ENCODE measurements around the gene FCHO2. TPM values are rescaled to one million over a fixed set of nuclear protein-coding genes. Genes with fewer than 3 reads are reported as not detected.

FCHO2 gene
- total and polyA plus RNA-seq, 2 of the 8 experiments (the other 6 are each of a cell fraction or from before 2014, with no cell fraction given): 4.3 to 15.7 TPM

- Histone ChIP-seq H3K14ac (ENCODE audit: insufficient read length) (no peak overlapping the region), H3K9ac (replicated peaks in 1 of 4; ENCODE audit: extremely low read depth in 1 of 4, low read depth in 3 of 4, low read length in 3 of 4) (no peak overlapping the region), H2AFZ (ENCODE audit: low read length) (no peak overlapping the region), H3K27me3 (replicated peaks in 1 of 4; ENCODE audit: control insufficient read depth in 3 of 4, extremely low read depth in 1 of 4, insufficient read depth in 3 of 4, low read length in 3 of 4) (no peaks in the 10 kb centered on the region), H3K56ac (replicated peaks; ENCODE audit: insufficient read length, low read depth, low read length) (no peak overlapping the region), H3K36me3 (ENCODE audit: control insufficient read depth in 2 of 4, insufficient read depth in 4 of 4, low read length in 3 of 4) (no peaks in the 10 kb centered on the region), H2BK120ac (replicated peaks; ENCODE audit: low read depth, low read length) (no peak overlapping the region), H3K79me2 (ENCODE audit: control insufficient read depth in 1 of 2, insufficient read depth in 2 of 2, low read length in 2 of 2) (no peaks in the 10 kb centered on the region), H4K91ac (replicated peaks; ENCODE audit: insufficient read length, low read length) (no peak overlapping the region), H3K4me1 (replicated peaks in 1 of 4; ENCODE audit: control insufficient read depth in 3 of 4, insufficient read depth in 4 of 4, low read length in 3 of 4) (no peaks in the 10 kb centered on the region), H2AK5ac (ENCODE audit: low read depth, low read length) (no peak overlapping the region), H2BK12ac (ENCODE audit: low read depth, low read length) (no peak overlapping the region), H3K4me2 (ENCODE audit: insufficient read depth in 1 of 2, low read depth in 2 of 2, low read length in 2 of 2) (no peak overlapping the region), H3K79me1 (ENCODE audit: low read depth, low read length) (no peaks in the 10 kb centered on the region), H3K9me3 (ENCODE audit: insufficient read depth in 2 of 2, low read depth in 1 of 2, low read length in 1 of 2) (peaks cover 4 to 7% of the 10 kb centered on the region in 2 experiments; a peak in 1 of 4 replicates), H2BK20ac (ENCODE audit: low read length) (no peak overlapping the region), H3K23me2 (ENCODE audit: low read depth, low read length) (no peaks in the 10 kb centered on the region), H3K4ac (replicated peaks; ENCODE audit: insufficient read length, low read depth, low read length) (no peak overlapping the region), H4K8ac (ENCODE audit: extremely low read depth, insufficient read depth, low read length) (no peak overlapping the region), H4K5ac (ENCODE audit: insufficient read length, low read depth, low read length) (no peak overlapping the region), H4K20me1 (replicated peaks in 1 of 2; ENCODE audit: control insufficient read depth in 1 of 2, insufficient read depth in 2 of 2, low read length in 2 of 2) (no peaks in the 10 kb centered on the region), H3K27ac (ENCODE audit: low read depth, low read length) (no peak overlapping the region), H3K18ac (ENCODE audit: extremely low read depth, low read length) (no peak overlapping the region), H2BK5ac (ENCODE audit: low read depth, low read length) (no peak overlapping the region), H3K23ac (ENCODE audit: insufficient read length) (no peak overlapping the region), H2BK15ac (ENCODE audit: low read length) (no peak overlapping the region), H3K4me3 (ENCODE audit: extremely low read depth in 1 of 4, insufficient read depth in 2 of 4, low read depth in 3 of 4, low read length in 4 of 4) (no peak overlapping the region)
- no peak for FAIRE-seq
- no peak for TF ChIP-seq CREB1 (IDR thresholded peaks at IDR 0.05)
- no peak for TF ChIP-seq SIN3A (conservative IDR thresholded peaks at IDR 0.05 in 1 of 2, IDR thresholded peaks at IDR 0.05 in 1 of 2; ENCODE audit: low read depth in 1 of 2, low read length in 2 of 2)
- no peak for TF ChIP-seq YY1 (IDR thresholded peaks at IDR 0.05; ENCODE audit: low read depth, low read length)
- TF ChIP-seq FOSL1 (IDR thresholded peaks at IDR 0.05; ENCODE audit: insufficient read depth, low read depth, low read length): no peak
- no peak for TF ChIP-seq ZNF274 (IDR thresholded peaks at IDR 0.05; ENCODE audit: borderline replicate concordance, extremely low read depth, low read length)
- TF ChIP-seq GTF2F1 (IDR thresholded peaks at IDR 0.05; ENCODE audit: borderline replicate concordance, low read depth, low read length): no peak
- TF ChIP-seq EZH2 (IDR thresholded peaks at IDR 0.05; ENCODE audit: low read depth, low read length, severe bottlenecking): no peak
- WGBS, 2 experiments (ENCODE audit: extremely low coverage in 1 of 2, insufficient coverage in 1 of 2, insufficient read length in 1 of 2, insufficient replicate concordance in 2 of 2, low coverage in 1 of 2, low lambda C conversion rate in 2 of 2, missing lambda C conversion rate in 1 of 2): 86% methylated on average over 1 of the region's 1 CpG; no CpG with 5 or more reads in 1 of the 2 experiments
- DNase-seq (ENCODE audit: low read depth in 1 of 2, low spot score in 2 of 2): no peak
- ChIA-PET POLR2A (ENCODE audit: partially characterized antibody) (no interaction called here), CTCF (ENCODE audit: partially characterized antibody) (interaction anchor here (0.7 to 2.7 kb wide), 5 partner anchors 11 to 201 kb away, joined by 3 to 18 read pairs (median 4); no protein-coding TSS in a partner anchor)
Observed at GRCh38 chr5:73094415-73094814, 138.6 kb downstream of the FCHO2 start.
